OCI-LY3 (cell line): ENCODE measurements around the gene ADAMTS2.

Experiments
- H2AFZ ChIP-seq: fragments of 200-600, 300-600 bp; shearing (Covaris generic); 2 replicates; pipeline ENCODE4 v1.6.0; 2014; ENCODE audit warnings: antibody characterized with exemption, low read depth, low read length
- H3K27ac ChIP-seq: fragments of 200-600, 300-600 bp; sonication (generic); 2 replicates; pipeline ENCODE4 v1.5.1; 2014; ENCODE audit warnings: mild to moderate bottlenecking, low read length, moderate library complexity, mixed read lengths
- H3K27me3 ChIP-seq: fragments of 200-600, 300-600 bp; sonication (generic); 2 replicates; pipeline ENCODE4 v1.6.1; 2014; ENCODE audit warnings: low read depth, low read length, mixed read lengths
- H3K36me3 ChIP-seq: fragments of 200-600, 300-600 bp; sonication (generic); replicated peaks from 2 replicates; pipeline ENCODE3; 2014; ENCODE audit warnings: low read depth, low read length, mixed read lengths
- H3K4me1 ChIP-seq: fragments of 300-600, 200-600 bp; sonication (generic); 2 replicates; pipeline ENCODE4 v1.6.1; 2014; ENCODE audit warnings: low read length, mixed read lengths
- H3K4me2 ChIP-seq: fragments of 200-600, 300-600 bp; sonication (generic); 2 replicates; pipeline ENCODE4 v1.6.1; 2014; ENCODE audit warnings: low read length, mixed read lengths
- H3K4me3 ChIP-seq: fragments of 300-600, 200-600 bp; sonication (generic); 2 replicates; pipeline ENCODE4 v1.5.1; 2014; ENCODE audit warnings: antibody characterized with exemption, mild to moderate bottlenecking, low read length, moderate library complexity
- H3K79me2 ChIP-seq: fragments of 300-600, 200-600 bp; shearing (Covaris generic); 2 replicates; pipeline ENCODE4 v1.6.1; 2014; ENCODE audit warnings: mild to moderate bottlenecking, low read length, mixed read lengths
- H3K9ac ChIP-seq: fragments of 300-600, 200-600 bp; shearing (Covaris generic); 2 replicates; pipeline ENCODE4 v1.6.0; 2014; ENCODE audit warnings: mild to moderate bottlenecking, low read length, moderate library complexity
- H3K9me3 ChIP-seq: fragments of 200-600, 300-600 bp; shearing (Covaris generic); 2 replicates; pipeline ENCODE4 v1.6.1; 2014; ENCODE audit warnings: low read length, mixed read lengths; ENCODE audit not compliant: insufficient read depth
- H4K20me1 ChIP-seq: fragments of 200-600, 300-600 bp; sonication (generic); 2 replicates; pipeline ENCODE4 v1.6.1; 2016; ENCODE audit warnings: low read length, mixed read lengths; ENCODE audit not compliant: insufficient read depth
- EZH2phosphoT487 ChIP-seq: fragments of 200-600 bp; shearing (Covaris generic); IDR thresholded peaks from 2 replicates; pipeline ENCODE4 v1.6.1; 2018; ENCODE audit warnings: antibody characterized with exemption, mixed run types, low read depth
- TF ChIP-seq, protein P1 (sequence below): fragments of 200-600, 300-600 bp; sonication (generic); IDR thresholded peaks from 2 replicates; pipeline ENCODE4 v1.5.1; 2014; ENCODE audit warnings: antibody characterized with exemption, low read length, low read depth

Gene ADAMTS2

DNA sequence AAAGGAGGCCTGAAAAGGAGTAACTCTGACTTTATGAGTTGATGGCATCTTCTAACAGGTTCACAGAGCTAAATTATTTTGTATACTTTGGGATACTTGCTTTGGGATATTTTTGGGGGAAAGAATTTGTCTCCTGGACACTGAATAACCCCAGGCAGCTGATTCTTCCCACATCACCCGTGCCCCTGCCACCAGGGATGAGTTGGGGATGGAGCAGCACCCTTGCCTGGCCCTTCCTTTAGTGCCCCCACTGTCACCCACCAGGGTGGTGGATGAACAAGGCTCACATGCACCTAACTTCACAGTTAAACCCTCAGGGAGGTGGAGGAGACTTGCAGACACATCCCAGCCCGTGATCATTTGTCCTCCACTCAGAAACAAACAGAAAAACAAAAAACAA, 2.3 kb upstream of the ADAMTS2 start:
- H3K4me2 ChIP-seq, result no peak overlapping the region
- H3K9me3 ChIP-seq, result no peaks in the 10 kb centered on the region
- no peak overlapping the region for H3K9ac ChIP-seq
- H3K27ac ChIP-seq, result no peak overlapping the region
- TF ChIP-seq EZH2phosphoT487, result no peak
- TF ChIP-seq, protein P1, sequence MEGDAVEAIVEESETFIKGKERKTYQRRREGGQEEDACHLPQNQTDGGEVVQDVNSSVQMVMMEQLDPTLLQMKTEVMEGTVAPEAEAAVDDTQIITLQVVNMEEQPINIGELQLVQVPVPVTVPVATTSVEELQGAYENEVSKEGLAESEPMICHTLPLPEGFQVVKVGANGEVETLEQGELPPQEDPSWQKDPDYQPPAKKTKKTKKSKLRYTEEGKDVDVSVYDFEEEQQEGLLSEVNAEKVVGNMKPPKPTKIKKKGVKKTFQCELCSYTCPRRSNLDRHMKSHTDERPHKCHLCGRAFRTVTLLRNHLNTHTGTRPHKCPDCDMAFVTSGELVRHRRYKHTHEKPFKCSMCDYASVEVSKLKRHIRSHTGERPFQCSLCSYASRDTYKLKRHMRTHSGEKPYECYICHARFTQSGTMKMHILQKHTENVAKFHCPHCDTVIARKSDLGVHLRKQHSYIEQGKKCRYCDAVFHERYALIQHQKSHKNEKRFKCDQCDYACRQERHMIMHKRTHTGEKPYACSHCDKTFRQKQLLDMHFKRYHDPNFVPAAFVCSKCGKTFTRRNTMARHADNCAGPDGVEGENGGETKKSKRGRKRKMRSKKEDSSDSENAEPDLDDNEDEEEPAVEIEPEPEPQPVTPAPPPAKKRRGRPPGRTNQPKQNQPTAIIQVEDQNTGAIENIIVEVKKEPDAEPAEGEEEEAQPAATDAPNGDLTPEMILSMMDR, result no peak
- H2AFZ ChIP-seq, result no peak overlapping the region
- no peaks in the 10 kb centered on the region for H3K27me3 ChIP-seq
- no peaks in the 10 kb centered on the region for H4K20me1 ChIP-seq
- H3K4me1 ChIP-seq, result no peaks in the 10 kb centered on the region
- no peaks in the 10 kb centered on the region for H3K36me3 ChIP-seq
- H3K4me3 ChIP-seq, result no peak overlapping the region
- H3K79me2 ChIP-seq, result no peaks in the 10 kb centered on the region

DNA sequence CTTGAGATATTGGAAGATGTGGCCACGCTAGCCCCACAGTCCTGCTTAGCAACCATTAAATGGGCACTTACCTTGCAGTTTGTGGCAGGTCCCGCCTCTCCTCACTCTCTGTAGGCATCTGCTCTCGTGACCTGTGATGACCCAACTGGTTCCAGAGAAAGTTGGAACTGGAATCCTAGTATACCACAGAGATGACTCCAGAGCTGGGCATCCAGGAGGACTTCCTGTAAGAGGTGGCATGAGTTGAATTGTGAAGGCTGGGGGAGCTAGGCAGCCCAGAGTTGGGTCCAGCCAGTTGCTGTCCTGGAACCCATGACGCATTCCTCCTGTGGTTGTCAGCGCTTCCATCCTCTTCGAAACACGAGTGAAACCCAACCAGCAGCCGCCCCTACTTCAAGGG, 1.6 kb upstream of the ADAMTS2 start:
- no peak overlapping the region for H3K4me3 ChIP-seq
- H3K4me2 ChIP-seq, result no peak overlapping the region
- no peaks in the 10 kb centered on the region for H3K79me2 ChIP-seq
- H3K4me1 ChIP-seq, result no peaks in the 10 kb centered on the region
- no peak overlapping the region for H3K27ac ChIP-seq
- no peaks in the 10 kb centered on the region for H4K20me1 ChIP-seq
- no peaks in the 10 kb centered on the region for H3K9me3 ChIP-seq
- no peak for TF ChIP-seq EZH2phosphoT487
- TF ChIP-seq, protein P1, result no peak
- no peak overlapping the region for H3K9ac ChIP-seq
- no peaks in the 10 kb centered on the region for H3K27me3 ChIP-seq
- H2AFZ ChIP-seq, result no peak overlapping the region
- H3K36me3 ChIP-seq, result no peaks in the 10 kb centered on the region

DNA sequence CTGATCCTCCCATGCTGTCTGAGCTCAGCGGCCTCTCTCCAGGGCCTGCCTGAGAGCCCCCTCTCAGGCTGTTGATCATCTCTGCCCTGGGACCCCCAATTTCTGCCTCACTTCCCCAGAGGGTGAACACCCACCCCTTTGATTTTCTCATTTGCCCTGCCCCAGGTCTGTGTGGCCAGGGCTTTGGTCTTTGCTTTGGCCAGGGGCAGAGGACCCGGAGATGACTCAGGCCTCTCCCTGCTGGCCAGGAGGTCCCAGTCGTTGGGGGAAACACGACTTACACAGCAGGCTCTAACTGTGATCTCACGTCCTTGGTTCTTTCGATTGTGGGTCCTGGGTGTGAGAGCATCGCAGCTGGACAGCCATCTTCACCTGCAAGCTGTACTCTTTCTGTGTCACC, 1.1 kb upstream of the ADAMTS2 start:
- no peaks in the 10 kb centered on the region for H3K9me3 ChIP-seq
- H2AFZ ChIP-seq, result no peak overlapping the region
- H3K79me2 ChIP-seq, result no peaks in the 10 kb centered on the region
- H4K20me1 ChIP-seq, result no peaks in the 10 kb centered on the region
- H3K4me1 ChIP-seq, result no peaks in the 10 kb centered on the region
- no peaks in the 10 kb centered on the region for H3K36me3 ChIP-seq
- TF ChIP-seq, protein P1, result no peak
- no peak for TF ChIP-seq EZH2phosphoT487
- H3K27me3 ChIP-seq, result no peaks in the 10 kb centered on the region
- no peak overlapping the region for H3K9ac ChIP-seq
- H3K27ac ChIP-seq, result no peak overlapping the region
- H3K4me2 ChIP-seq, result no peak overlapping the region
- no peak overlapping the region for H3K4me3 ChIP-seq

DNA sequence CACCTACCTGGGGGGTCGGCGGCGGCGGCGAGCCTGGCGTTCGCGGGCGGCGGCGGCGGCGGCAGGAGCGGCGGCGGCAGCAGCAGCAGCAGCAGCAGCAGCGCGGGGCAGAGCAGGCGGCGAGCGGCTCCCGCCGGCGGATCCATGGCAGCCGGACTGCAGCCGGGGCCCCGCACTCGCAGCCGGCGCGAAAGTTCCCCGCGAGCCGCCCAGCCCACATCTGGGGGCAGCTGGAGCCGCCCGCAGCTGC, 153 bp downstream of the ADAMTS2 start:
- Histone ChIP-seq H4K20me1 (no peaks in the 10 kb centered on the region), H3K27me3 (no peaks in the 10 kb centered on the region), H3K4me2 (no peak overlapping the region), H3K27ac (no peak overlapping the region), H3K4me1 (no peaks in the 10 kb centered on the region), H3K4me3 (no peak overlapping the region), H3K9me3 (no peaks in the 10 kb centered on the region), H3K79me2 (no peaks in the 10 kb centered on the region), H2AFZ (no peak overlapping the region), H3K9ac (no peak overlapping the region), H3K36me3 (no peaks in the 10 kb centered on the region)
- TF ChIP-seq EZH2phosphoT487, result no peak
- TF ChIP-seq, protein P1, result no peak
